OCI-LY7 (cell line): ENCODE results near the gene GOLT1A. TPM values are rescaled to one million over a fixed set of nuclear protein-coding genes. Genes with fewer than 3 reads are reported as not detected.

Experiments used
- BruUV-seq: library from RNA; stranded (reverse); fragments of 400-500 nt; replicated peaks from 2 replicates; lab custom pipeline; 2021; lab: Mats Ljungman, UMichigan
- CTCF ChIA-PET: fragments of 300-600 bp; sonication (Branson Sonifier 250); formaldehyde crosslinking; loops from one replicate; lab custom pipeline; 2022; ENCODE audit warnings: antibody characterized with exemption; ENCODE audit not compliant: unreplicated experiment; lab: Charles Lee
- POLR2A ChIA-PET: fragments of 300-600 bp; sonication (Branson Sonifier 250); formaldehyde crosslinking; loops from one replicate; lab custom pipeline; 2022; ENCODE audit warnings: antibody characterized with exemption; lab: Charles Lee
- DNase-seq: peaks from one replicate; pipeline ENCODE4 v3.0.0-alpha.2; 2015; ENCODE audit warnings: low spot score
- H2AFZ ChIP-seq: fragments of 200-600 bp; sonication (generic), shearing (Covaris generic); 2 replicates; pipeline ENCODE4 v1.6.1; 2014; ENCODE audit warnings: mild to moderate bottlenecking, antibody characterized with exemption, low read length, moderate library complexity
- H3K27ac ChIP-seq: fragments of 200-600 bp; sonication (generic); 2 replicates; pipeline ENCODE4 v1.5.1; 2014; ENCODE audit warnings: mixed run types, low read depth, mild to moderate bottlenecking, moderate library complexity, low read length, inconsistent platforms; ENCODE audit not compliant: poor library complexity, severe bottlenecking
- H3K36me3 ChIP-seq: fragments of 200-600 bp; sonication (generic); 2 replicates; pipeline ENCODE4 v1.6.1; 2014; ENCODE audit warnings: mild to moderate bottlenecking, antibody characterized with exemption, low read length, moderate library complexity, mixed read lengths; ENCODE audit not compliant: insufficient read depth
- H3K4me1 ChIP-seq: fragments of 200-600 bp; sonication (generic); 2 replicates; pipeline ENCODE4 v1.5.1; 2014; ENCODE audit warnings: mild to moderate bottlenecking, low read length; ENCODE audit not compliant: insufficient read depth, poor library complexity, severe bottlenecking
- H3K4me2 ChIP-seq: fragments of 200-600 bp; sonication (generic); 2 replicates; pipeline ENCODE4 v1.6.1; 2014; ENCODE audit warnings: mild to moderate bottlenecking, low read length
- H3K4me3 ChIP-seq: fragments of 200-600 bp; sonication (generic); 2 replicates; pipeline ENCODE4 v1.5.1; 2014; ENCODE audit warnings: mild to moderate bottlenecking, low read depth, low read length; ENCODE audit not compliant: poor library complexity, severe bottlenecking
- H3K79me2 ChIP-seq: fragments of 200-600 bp; sonication (generic); 2 replicates; pipeline ENCODE4 v1.6.1; 2016; ENCODE audit warnings: low read depth, mild to moderate bottlenecking, low read length, moderate library complexity, mixed read lengths; ENCODE audit not compliant: insufficient read depth
- H3K9me2 ChIP-seq: fragments of 200-600 bp; sonication (generic); 2 replicates; pipeline ENCODE4 v1.6.1; 2016; ENCODE audit warnings: mild to moderate bottlenecking, low read length, mixed read lengths; ENCODE audit not compliant: insufficient read depth
- H3K9me3 ChIP-seq: fragments of 200-600 bp; sonication (generic); 2 replicates; pipeline ENCODE4 v1.6.1; 2014; ENCODE audit warnings: mild to moderate bottlenecking, mixed run types, low read length, mixed read lengths
- H4K20me1 ChIP-seq: fragments of 200-600 bp; sonication (generic); 2 replicates; pipeline ENCODE4 v1.6.1; 2014; ENCODE audit warnings: mild to moderate bottlenecking, antibody characterized with exemption, low read length, moderate library complexity, mixed read lengths; ENCODE audit not compliant: insufficient read depth
- EZH2phosphoT487 ChIP-seq: fragments of 200-600 bp; sonication (generic); IDR thresholded peaks from 2 replicates; pipeline ENCODE4 v1.6.1; 2018; ENCODE audit warnings: low read depth, borderline replicate concordance, mild to moderate bottlenecking, mixed run types, antibody characterized with exemption, low read length, moderate library complexity, mixed read lengths
- intact Hi-C: fragments of 100-400 bp; cut with micrococcal nuclease; formaldehyde crosslinking; loops from one replicate; pipeline ENCODE4 v1.10.0; 2022; ENCODE audit not compliant: unreplicated experiment
- total RNA-seq, 2 experiments: library from RNA; depleted of rRNA in 1 of 2; stranded (reverse); fragments of >200 nt in 1 of 2; shearing (Covaris generic) in 1 of 2; gene quantifications; 2 replicates each; pipeline ENCODE4 v1.2.3, GENCODE V29; 2014 to 2022
- TF ChIP-seq, protein P1 (sequence below): fragments of 200-600 bp; sonication (generic); conservative IDR thresholded peaks from 2 replicates; pipeline ENCODE4 v1.5.1; 2014; ENCODE audit warnings: mild to moderate bottlenecking, antibody characterized with exemption, low read length, moderate library complexity, mixed read lengths

Gene GOLT1A
- total RNA-seq, 2 experiments from 2014 or later, result not detected

DNA sequence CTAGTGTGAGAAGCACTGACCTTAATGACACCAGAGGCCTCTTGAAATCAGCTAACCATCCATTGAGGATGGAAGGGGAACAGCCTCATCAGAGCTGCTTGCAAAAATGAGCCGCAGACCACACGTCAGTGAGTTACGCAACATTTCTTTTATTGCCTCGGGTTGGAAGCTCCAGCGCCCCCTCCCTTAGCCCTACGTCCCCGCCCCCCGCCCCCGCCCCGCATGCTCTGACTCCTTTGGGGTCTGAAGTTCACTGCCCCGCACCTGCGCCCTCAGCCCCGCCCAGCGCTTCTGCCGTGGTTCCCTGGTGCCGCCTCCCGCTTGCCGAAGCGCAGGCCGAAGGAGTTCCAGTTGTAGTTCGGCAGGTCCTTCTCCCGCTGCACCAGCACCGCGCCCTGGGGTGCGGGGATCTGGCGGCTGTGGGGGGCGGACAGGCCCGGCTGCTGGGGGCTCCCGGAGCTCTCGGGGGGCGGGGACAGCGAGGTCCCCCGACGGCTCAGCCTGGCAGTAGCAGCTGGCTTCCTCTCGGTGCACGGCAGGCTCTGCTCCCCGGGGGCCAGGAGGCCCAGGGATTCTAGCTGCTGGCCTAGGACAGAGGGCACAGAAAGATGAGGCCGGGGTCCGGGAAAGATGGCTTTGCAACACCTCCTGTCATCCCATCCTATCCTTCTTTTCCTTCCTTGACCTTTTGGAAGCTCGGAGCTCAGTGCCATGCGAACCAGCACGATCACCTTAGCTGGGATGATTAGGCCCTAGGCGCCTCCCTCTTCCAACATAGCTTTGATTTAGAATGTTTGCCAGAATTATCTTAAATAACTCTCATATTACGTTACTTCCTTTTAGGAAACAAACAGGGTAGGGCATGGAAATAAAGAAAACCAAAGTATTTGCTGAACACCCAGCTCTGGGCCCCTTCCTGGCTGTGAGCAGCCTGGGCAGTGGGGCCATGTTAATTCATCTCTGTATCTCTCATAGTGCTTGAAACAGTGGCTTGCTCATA lies 23.3 kb downstream of the GOLT1A start:
- Histone ChIP-seq H4K20me1 (no peaks in the 10 kb centered on the region), H3K36me3 (no peaks in the 10 kb centered on the region), H3K9me2 (no peaks in the 10 kb centered on the region), H3K27ac (no peak overlapping the region), H3K79me2 (no peaks in the 10 kb centered on the region), H2AFZ (no peak overlapping the region), H3K4me2 (no peak overlapping the region), H3K9me3 (no peaks in the 10 kb centered on the region), H3K4me3 (no peak overlapping the region), H3K4me1 (no peaks in the 10 kb centered on the region)
- no peak for TF ChIP-seq EZH2phosphoT487
- TF ChIP-seq, protein P1, sequence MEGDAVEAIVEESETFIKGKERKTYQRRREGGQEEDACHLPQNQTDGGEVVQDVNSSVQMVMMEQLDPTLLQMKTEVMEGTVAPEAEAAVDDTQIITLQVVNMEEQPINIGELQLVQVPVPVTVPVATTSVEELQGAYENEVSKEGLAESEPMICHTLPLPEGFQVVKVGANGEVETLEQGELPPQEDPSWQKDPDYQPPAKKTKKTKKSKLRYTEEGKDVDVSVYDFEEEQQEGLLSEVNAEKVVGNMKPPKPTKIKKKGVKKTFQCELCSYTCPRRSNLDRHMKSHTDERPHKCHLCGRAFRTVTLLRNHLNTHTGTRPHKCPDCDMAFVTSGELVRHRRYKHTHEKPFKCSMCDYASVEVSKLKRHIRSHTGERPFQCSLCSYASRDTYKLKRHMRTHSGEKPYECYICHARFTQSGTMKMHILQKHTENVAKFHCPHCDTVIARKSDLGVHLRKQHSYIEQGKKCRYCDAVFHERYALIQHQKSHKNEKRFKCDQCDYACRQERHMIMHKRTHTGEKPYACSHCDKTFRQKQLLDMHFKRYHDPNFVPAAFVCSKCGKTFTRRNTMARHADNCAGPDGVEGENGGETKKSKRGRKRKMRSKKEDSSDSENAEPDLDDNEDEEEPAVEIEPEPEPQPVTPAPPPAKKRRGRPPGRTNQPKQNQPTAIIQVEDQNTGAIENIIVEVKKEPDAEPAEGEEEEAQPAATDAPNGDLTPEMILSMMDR, result no peak
- ChIA-PET POLR2A (interaction anchor here (1.0 kb wide), 1 partner anchor 18 kb away, joined by 4 read pairs; no protein-coding TSS in a partner anchor), CTCF (no interaction called here)
- no TSS peak for BruUV-seq
- intact Hi-C loops, result no loop called here
- no peak for DNase-seq

DNA sequence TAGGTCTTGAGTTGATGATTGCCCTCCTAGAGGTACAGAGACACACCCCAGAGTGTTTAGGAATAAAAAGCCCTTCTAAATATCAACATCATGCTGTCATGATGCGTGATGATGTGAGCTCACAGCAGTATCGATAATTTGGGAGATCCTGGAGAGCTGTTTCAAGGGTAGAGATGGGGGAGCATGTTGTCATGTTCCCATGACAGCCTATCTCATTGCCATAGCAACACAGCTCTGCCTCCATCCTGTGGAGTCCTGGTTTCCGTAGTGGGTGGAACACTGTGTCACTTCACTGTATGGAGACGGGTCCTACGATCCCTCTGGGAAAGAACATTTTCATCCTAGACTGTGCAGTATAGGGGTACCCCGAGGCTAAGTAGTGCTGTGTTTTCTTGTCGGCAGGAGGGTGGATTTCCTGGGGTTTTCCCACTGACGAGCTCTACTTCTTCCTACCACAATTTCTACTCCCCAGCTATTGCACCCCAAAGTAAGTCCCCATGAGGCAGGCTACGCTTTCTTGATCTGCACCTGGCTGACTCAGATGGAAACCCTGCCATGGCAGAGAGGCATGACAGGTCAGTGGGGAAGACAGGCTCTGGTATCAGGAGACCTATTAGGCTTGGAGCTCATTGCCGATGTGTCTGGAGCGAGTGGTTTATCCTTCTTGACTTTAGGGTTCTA lies 24.7 kb downstream of the GOLT1A start:
- H3K79me2 ChIP-seq, result no peaks in the 10 kb centered on the region
- intact Hi-C loops, result no loop called here
- no peaks in the 10 kb centered on the region for H3K4me1 ChIP-seq
- ChIA-PET POLR2A (no interaction called here), CTCF (no interaction called here)
- no peak overlapping the region for H2AFZ ChIP-seq
- H3K9me3 ChIP-seq, result no peaks in the 10 kb centered on the region
- H3K36me3 ChIP-seq, result no peaks in the 10 kb centered on the region
- DNase-seq, result no peak
- no peaks in the 10 kb centered on the region for H4K20me1 ChIP-seq
- H3K9me2 ChIP-seq, result no peaks in the 10 kb centered on the region
- BruUV-seq, result no TSS peak
- no peak overlapping the region for H3K4me2 ChIP-seq
- no peak overlapping the region for H3K4me3 ChIP-seq
- TF ChIP-seq, protein P1, result no peak
- no peak for TF ChIP-seq EZH2phosphoT487
- no peak overlapping the region for H3K27ac ChIP-seq
